AG10803 (cell line): Measurements from ENCODE around the gene AQR.

Source experiments
- DNase-seq: peaks from one replicate; pipeline ENCODE4 v3.0.0; 2010; ENCODE audit warnings: low read depth
- H3K4me3 ChIP-seq: 2 replicates; pipeline ENCODE4 v1.5.1; 2011; ENCODE audit warnings: mild to moderate bottlenecking, low read length, control low read depth
- TF ChIP-seq, protein P1 (sequence below): conservative IDR thresholded peaks from 2 replicates; pipeline ENCODE4 v1.5.1; 2011; ENCODE audit warnings: mild to moderate bottlenecking, low read length, control low read depth, inconsistent platforms

The AQR gene

DNA sequence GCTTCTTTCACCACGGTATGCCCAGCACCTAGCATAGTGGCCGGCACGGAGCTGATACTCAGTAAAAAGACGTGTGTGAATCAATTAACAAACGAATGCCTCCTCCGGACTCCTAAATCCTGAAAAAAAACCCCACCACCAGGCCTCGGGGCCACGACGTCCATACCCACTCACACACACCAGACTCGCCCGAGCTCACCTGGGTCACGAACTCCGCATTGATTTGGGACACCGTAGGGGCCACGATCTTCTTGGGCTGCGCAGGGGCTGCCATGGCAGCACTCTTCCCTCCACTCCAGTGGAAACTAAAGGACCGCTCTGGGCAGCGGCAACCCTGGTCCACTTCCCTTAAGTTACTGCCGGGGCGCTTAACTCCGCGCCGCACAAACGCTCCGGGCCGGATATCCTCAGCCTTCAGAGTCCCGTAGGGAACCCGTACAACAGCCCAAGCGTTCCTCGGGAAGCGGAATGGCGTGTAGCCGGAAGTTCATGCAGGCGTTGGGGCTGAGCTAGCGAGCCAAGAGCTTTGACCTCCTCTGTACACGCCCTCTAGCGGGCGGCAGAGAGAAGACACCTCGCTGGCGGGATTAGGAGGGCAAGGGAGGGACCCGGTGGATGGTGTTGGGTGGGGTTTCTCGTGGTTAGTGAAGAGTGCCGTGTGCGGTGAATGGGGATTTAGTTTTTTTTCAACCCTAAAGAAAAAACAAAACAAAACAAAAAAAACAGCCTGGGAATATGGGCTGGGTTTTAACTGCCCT, at the start of gene AQR:
AQR (minus strand) TSS at position 403 of the 758 bp plus-strand sequence; CDS start at position 274, 129 bp downstream.
- TF ChIP-seq, protein P1, sequence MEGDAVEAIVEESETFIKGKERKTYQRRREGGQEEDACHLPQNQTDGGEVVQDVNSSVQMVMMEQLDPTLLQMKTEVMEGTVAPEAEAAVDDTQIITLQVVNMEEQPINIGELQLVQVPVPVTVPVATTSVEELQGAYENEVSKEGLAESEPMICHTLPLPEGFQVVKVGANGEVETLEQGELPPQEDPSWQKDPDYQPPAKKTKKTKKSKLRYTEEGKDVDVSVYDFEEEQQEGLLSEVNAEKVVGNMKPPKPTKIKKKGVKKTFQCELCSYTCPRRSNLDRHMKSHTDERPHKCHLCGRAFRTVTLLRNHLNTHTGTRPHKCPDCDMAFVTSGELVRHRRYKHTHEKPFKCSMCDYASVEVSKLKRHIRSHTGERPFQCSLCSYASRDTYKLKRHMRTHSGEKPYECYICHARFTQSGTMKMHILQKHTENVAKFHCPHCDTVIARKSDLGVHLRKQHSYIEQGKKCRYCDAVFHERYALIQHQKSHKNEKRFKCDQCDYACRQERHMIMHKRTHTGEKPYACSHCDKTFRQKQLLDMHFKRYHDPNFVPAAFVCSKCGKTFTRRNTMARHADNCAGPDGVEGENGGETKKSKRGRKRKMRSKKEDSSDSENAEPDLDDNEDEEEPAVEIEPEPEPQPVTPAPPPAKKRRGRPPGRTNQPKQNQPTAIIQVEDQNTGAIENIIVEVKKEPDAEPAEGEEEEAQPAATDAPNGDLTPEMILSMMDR: peak; percentile 85
- peak; percentile 98 for DNase-seq
- H3K4me3 ChIP-seq: peak within 1 kb of the TSS; percentile 98

GRCh38 chr15:35014241-35014640, 44.7 kb upstream of the AQR start:
- no peak for DNase-seq
- no peak overlapping the region for H3K4me3 ChIP-seq
- TF ChIP-seq, protein P1: no peak

DNA sequence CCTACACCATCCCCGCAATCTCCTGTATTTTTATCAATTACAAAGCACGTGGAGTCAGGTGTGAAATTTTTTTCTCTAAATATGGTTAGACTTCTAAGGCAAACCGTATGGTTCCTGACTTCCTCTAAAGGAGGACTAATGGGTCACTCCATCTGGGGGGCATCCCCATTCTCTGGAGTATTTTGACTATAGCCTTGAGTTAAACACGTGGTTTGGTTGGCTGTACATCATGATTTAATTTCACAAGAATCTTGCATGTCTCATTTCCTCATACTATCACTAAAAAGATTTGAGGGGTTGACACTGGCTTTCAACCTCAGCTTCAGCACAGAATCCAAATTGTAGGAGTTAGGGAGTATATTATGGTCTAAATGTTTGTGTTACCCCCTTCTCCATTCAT, 43.8 kb upstream of the AQR start:
- no peak overlapping the region for H3K4me3 ChIP-seq

DNA sequence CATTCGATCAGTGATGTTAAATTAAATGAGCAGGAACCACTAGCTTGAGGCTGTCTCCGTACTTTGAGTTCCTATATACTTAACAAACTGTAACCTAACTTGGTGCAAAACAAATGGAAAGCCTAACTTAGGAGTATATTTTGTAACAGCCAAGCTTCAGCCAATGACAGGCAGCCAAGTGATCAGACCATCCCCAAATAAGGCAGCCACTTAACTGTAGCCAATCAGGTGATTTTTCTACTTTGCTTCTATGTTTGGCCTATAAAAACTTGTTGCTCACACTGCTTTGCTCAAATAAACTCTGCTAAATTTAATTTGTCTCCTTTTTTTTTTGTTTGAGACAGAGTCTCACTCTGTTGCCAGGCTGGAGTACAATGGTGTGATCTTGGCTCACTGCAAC, 37.9 kb upstream of the AQR start:
- H3K4me3 ChIP-seq: no peak overlapping the region
- DNase-seq: no peak
- TF ChIP-seq, protein P1: no peak

More for the DNA sequence above, 43.8 kb upstream of the AQR start:
- no peak for DNase-seq
- TF ChIP-seq, protein P1: no peak

GRCh38 chr15:35005933-35006332, 36.4 kb upstream of the AQR start:
- H3K4me3 ChIP-seq: no peak overlapping the region
- no peak for DNase-seq
- TF ChIP-seq, protein P1: no peak

DNA sequence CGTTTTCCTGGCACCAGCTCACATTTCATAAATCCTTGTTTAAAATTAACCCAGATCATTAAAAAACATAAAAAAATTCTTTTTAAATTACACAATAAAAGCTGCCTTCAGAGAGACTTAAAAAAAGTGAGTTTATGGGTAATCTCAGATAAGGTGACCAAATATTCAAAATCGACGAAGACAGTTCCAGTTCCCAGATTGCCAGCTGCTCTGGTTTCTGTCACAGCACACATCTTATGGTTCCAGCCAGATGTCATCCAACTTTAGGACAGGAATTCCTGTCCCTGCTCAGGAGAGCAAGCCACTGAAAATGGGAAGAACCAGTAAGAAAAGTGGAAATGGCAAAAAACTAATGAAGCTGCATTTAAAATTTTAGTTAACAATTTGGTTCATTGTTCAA, 34.4 kb upstream of the AQR start:
- no peak overlapping the region for H3K4me3 ChIP-seq
- TF ChIP-seq, protein P1: no peak
- no peak for DNase-seq

GRCh38 chr15:35000511-35000910, 31.0 kb upstream of the AQR start:
- TF ChIP-seq, protein P1: no peak
- H3K4me3 ChIP-seq: no peak overlapping the region
- DNase-seq: peak; percentile 87
